ENCODE results near the gene SH2D6. TPM values are rescaled to one million over a fixed set of nuclear protein-coding genes. Genes with fewer than 3 reads are reported as not detected.

The SH2D6 gene
- total RNA-seq, 2 donors from 2014 or later: 1.6 to 9.2 TPM

GRCh38 chr2:85485815-85486214, 67.3 kb downstream of the SH2D6 start:
- Histone ChIP-seq H3K36me3 (no peaks in the 10 kb centered on the region), H3K4me3 (no peak overlapping the region), H3K4me1 (no peaks in the 10 kb centered on the region), H3K27me3 (no peaks in the 10 kb centered on the region), H3K9me3 (no peaks in the 10 kb centered on the region), H3K27ac (no peak overlapping the region), H3K9ac (ENCODE audit: low read depth in 2 of 2, low read length in 2 of 2) (no peak overlapping the region)
- intact Hi-C loops (cut with DNase I): no loop called here
- DNase-seq: no peak
- TF ChIP-seq, protein P1, sequence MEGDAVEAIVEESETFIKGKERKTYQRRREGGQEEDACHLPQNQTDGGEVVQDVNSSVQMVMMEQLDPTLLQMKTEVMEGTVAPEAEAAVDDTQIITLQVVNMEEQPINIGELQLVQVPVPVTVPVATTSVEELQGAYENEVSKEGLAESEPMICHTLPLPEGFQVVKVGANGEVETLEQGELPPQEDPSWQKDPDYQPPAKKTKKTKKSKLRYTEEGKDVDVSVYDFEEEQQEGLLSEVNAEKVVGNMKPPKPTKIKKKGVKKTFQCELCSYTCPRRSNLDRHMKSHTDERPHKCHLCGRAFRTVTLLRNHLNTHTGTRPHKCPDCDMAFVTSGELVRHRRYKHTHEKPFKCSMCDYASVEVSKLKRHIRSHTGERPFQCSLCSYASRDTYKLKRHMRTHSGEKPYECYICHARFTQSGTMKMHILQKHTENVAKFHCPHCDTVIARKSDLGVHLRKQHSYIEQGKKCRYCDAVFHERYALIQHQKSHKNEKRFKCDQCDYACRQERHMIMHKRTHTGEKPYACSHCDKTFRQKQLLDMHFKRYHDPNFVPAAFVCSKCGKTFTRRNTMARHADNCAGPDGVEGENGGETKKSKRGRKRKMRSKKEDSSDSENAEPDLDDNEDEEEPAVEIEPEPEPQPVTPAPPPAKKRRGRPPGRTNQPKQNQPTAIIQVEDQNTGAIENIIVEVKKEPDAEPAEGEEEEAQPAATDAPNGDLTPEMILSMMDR (IDR thresholded peaks at IDR 0.05): no peak

Other genes starting within 250 kb of the SH2D6 start
- gene TGOLN2, start 90.7 kb upstream of the SH2D6 start, total RNA-seq: 100 to 1,000 TPM; 140 to 162 TPM
- 100 to 1,000 TPM; 145 to 190 TPM for gene RETSAT, start 64.2 kb upstream of the SH2D6 start, total RNA-seq
- 10 to 100 TPM; 13.4 to 19.4 TPM for gene ELMOD3, start 63.9 kb upstream of the SH2D6 start, total RNA-seq
- gene CAPG, start 8.3 kb upstream of the SH2D6 start, total RNA-seq: 100 to 1,000 TPM; 102 to 105 TPM
- gene MAT2A, start 120.5 kb downstream of the SH2D6 start, total RNA-seq: 100 to 1,000 TPM; 105 to 156 TPM
- gene GGCX, start 142.8 kb downstream of the SH2D6 start, total RNA-seq: 10 to 100 TPM; 25.7 to 49.9 TPM
- gene VAMP8, start 158.9 kb downstream of the SH2D6 start, total RNA-seq: 100 to 1,000 TPM; 185 to 222 TPM
- gene VAMP5, start 165.7 kb downstream of the SH2D6 start, total RNA-seq: 10 to 100 TPM; 14.0 to 16.9 TPM
- gene RNF181, start 177.0 kb downstream of the SH2D6 start, total RNA-seq: 100 to 1,000 TPM in 1 of 2 donors, 10 to 100 TPM in 1; 86.0 to 106 TPM
- 1 to 10 TPM; 5.2 to 7.2 TPM for gene TMEM150A, start 184.0 kb downstream of the SH2D6 start, total RNA-seq
- 10 to 100 TPM; 36.8 to 40.5 TPM for gene C2orf68, start 193.4 kb downstream of the SH2D6 start, total RNA-seq
- gene USP39, start 197.5 kb downstream of the SH2D6 start, total RNA-seq: 10 to 100 TPM; 39.1 to 50.5 TPM
- gene SFTPB, start 249.5 kb downstream of the SH2D6 start, total RNA-seq: 10 to 100 TPM in 1 of 2 donors, under 1 TPM in 1; 0.29 to 17.3 TPM